ENCODE measurements around the gene KCNMA1. TPM values are rescaled to one million over a fixed set of nuclear protein-coding genes. Genes with fewer than 3 reads are reported as not detected.

The KCNMA1 gene
- total and polyA plus RNA-seq, 2 donors from 2014 or later: 4.2 to 8.9 TPM

GRCh38 chr10:77101341-77101740 is 536.3 kb downstream of the KCNMA1 start:
- Histone ChIP-seq H3K4me1 (ENCODE audit: control insufficient read depth in 2 of 3, insufficient read depth in 2 of 3, low read depth in 1 of 3, low read length in 3 of 3) (no peaks in the 10 kb centered on the region), H3K9ac (ENCODE audit: low read length in 3 of 3) (no peak overlapping the region), H3K9me3 (ENCODE audit: control insufficient read depth in 2 of 3, insufficient read depth in 1 of 3, low read length in 3 of 3) (no peaks in the 10 kb centered on the region), H3K27ac (ENCODE audit: low read depth in 2 of 2, low read length in 2 of 2) (no peak overlapping the region), H3K27me3 (ENCODE audit: control insufficient read depth, insufficient read depth, low read length) (no peaks in the 10 kb centered on the region), H3K36me3 (ENCODE audit: control insufficient read depth in 2 of 3, insufficient read depth in 3 of 3, low read length in 3 of 3) (no peaks in the 10 kb centered on the region), H3K4me3 (ENCODE audit: low read length in 3 of 3) (no peak overlapping the region)
- intact Hi-C loops (cut with DNase I): no loop called here
- DNase-seq: no peak
- no peak for FAIRE-seq
- TF ChIP-seq, protein P1, sequence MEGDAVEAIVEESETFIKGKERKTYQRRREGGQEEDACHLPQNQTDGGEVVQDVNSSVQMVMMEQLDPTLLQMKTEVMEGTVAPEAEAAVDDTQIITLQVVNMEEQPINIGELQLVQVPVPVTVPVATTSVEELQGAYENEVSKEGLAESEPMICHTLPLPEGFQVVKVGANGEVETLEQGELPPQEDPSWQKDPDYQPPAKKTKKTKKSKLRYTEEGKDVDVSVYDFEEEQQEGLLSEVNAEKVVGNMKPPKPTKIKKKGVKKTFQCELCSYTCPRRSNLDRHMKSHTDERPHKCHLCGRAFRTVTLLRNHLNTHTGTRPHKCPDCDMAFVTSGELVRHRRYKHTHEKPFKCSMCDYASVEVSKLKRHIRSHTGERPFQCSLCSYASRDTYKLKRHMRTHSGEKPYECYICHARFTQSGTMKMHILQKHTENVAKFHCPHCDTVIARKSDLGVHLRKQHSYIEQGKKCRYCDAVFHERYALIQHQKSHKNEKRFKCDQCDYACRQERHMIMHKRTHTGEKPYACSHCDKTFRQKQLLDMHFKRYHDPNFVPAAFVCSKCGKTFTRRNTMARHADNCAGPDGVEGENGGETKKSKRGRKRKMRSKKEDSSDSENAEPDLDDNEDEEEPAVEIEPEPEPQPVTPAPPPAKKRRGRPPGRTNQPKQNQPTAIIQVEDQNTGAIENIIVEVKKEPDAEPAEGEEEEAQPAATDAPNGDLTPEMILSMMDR (IDR thresholded peaks at IDR 0.05; ENCODE audit: borderline replicate concordance, extremely low read depth, insufficient read depth): no peak

DNA sequence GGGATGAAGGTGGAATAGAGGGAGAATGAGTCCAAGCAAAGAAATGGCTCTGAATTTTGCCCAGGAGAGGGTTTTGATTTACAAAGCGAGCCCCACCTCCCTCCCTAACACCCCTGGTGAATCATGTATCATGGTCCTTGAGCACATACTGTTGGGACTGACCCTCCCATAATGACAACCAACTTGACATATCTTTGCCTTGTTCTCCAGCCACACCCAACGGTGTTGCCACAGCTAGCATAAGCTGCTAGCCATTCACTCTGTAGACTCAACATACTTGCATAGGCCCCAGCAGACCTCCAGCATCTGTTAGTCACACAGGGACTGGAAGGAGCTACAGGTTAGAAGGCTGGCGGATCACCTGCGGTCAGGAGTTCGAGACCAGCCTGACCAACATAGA is 538.5 kb downstream of the KCNMA1 start:
- H3K4me3 ChIP-seq (ENCODE audit: low read length in 3 of 3): no peak overlapping the region
- H3K9ac ChIP-seq (ENCODE audit: low read length in 3 of 3): no peak overlapping the region
- intact Hi-C loops (cut with DNase I): no loop called here
- DNase-seq (no peak), FAIRE-seq (no peak)
- no peak overlapping the region for H3K27ac ChIP-seq (ENCODE audit: low read depth in 2 of 2, low read length in 2 of 2)
- no peaks in the 10 kb centered on the region for H3K4me1 ChIP-seq (ENCODE audit: control insufficient read depth in 2 of 3, insufficient read depth in 2 of 3, low read depth in 1 of 3, low read length in 3 of 3)
- H3K27me3 ChIP-seq (ENCODE audit: control insufficient read depth, insufficient read depth, low read length): no peaks in the 10 kb centered on the region
- H3K9me3 ChIP-seq (ENCODE audit: control insufficient read depth in 2 of 3, insufficient read depth in 1 of 3, low read length in 3 of 3): no peaks in the 10 kb centered on the region
- no peaks in the 10 kb centered on the region for H3K36me3 ChIP-seq (ENCODE audit: control insufficient read depth in 2 of 3, insufficient read depth in 3 of 3, low read length in 3 of 3)
- TF ChIP-seq, protein P1 (IDR thresholded peaks at IDR 0.05; ENCODE audit: borderline replicate concordance, extremely low read depth, insufficient read depth): no peak

- Histone ChIP-seq H3K27me3 (ENCODE audit: control insufficient read depth, insufficient read depth, low read length) (no peaks in the 10 kb centered on the region), H3K36me3 (ENCODE audit: control insufficient read depth in 2 of 3, insufficient read depth in 3 of 3, low read length in 3 of 3) (no peaks in the 10 kb centered on the region), H3K27ac (ENCODE audit: low read depth in 2 of 2, low read length in 2 of 2) (no peak overlapping the region), H3K9ac (ENCODE audit: low read length in 3 of 3) (no peak overlapping the region), H3K4me1 (ENCODE audit: control insufficient read depth in 2 of 3, insufficient read depth in 2 of 3, low read depth in 1 of 3, low read length in 3 of 3) (no peaks in the 10 kb centered on the region), H3K9me3 (ENCODE audit: control insufficient read depth in 2 of 3, insufficient read depth in 1 of 3, low read length in 3 of 3) (no peaks in the 10 kb centered on the region), H3K4me3 (ENCODE audit: low read length in 3 of 3) (no peak overlapping the region)
- intact Hi-C loops (cut with DNase I): no loop called here
- FAIRE-seq (no peak), DNase-seq (no peak)
- TF ChIP-seq, protein P1 (IDR thresholded peaks at IDR 0.05; ENCODE audit: borderline replicate concordance, extremely low read depth, insufficient read depth): no peak
Observed at GRCh38 chr10:77097625-77098024, 540.0 kb downstream of the KCNMA1 start.

DNA sequence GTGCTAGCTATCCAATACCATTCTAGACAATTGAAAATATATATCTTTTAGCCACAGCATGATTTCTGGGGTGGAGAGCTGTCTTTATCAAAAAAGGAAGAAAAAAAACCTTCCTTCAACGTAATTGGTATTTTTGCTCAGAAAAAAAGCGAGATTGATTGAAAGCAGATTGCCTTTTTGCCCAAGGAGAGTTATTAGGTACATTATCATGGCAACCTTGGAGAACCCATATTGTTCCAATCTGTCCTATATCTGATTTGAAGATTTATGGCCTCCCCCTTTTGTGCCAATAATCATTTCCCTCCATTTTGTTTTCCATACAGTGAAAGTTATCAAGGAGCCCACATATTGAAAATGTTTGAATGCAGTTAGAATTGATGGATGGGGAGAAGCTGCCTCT is 544.5 kb downstream of the KCNMA1 start:
- Histone ChIP-seq H3K36me3 (ENCODE audit: control insufficient read depth in 2 of 3, insufficient read depth in 3 of 3, low read length in 3 of 3) (no peaks in the 10 kb centered on the region), H3K9ac (ENCODE audit: low read length in 3 of 3) (no peak overlapping the region), H3K9me3 (ENCODE audit: control insufficient read depth in 2 of 3, insufficient read depth in 1 of 3, low read length in 3 of 3) (no peaks in the 10 kb centered on the region), H3K4me1 (ENCODE audit: control insufficient read depth in 2 of 3, insufficient read depth in 2 of 3, low read depth in 1 of 3, low read length in 3 of 3) (no peaks in the 10 kb centered on the region), H3K4me3 (ENCODE audit: low read length in 3 of 3) (no peak overlapping the region), H3K27me3 (ENCODE audit: control insufficient read depth, insufficient read depth, low read length) (no peaks in the 10 kb centered on the region), H3K27ac (ENCODE audit: low read depth in 2 of 2, low read length in 2 of 2) (no peak overlapping the region)
- FAIRE-seq: no peak
- TF ChIP-seq, protein P1 (IDR thresholded peaks at IDR 0.05; ENCODE audit: borderline replicate concordance, extremely low read depth, insufficient read depth): no peak
- no peak for DNase-seq
- intact Hi-C loops (cut with DNase I): no loop called here

Data from kidney (tissue), 14 donors.